Neuronal stem cell (in vitro differentiated cells): ENCODE data around the gene RNASEL.

ENCODE experiments used
- DNase-seq: peaks from one replicate; pipeline ENCODE4 v3.0.0-alpha.2; 2013; ENCODE audit warnings: low spot score
- H2AFZ ChIP-seq: one replicate; pipeline ENCODE4 v1.6.1; 2013; ENCODE audit warnings: mild to moderate bottlenecking, low read length, inconsistent platforms
- H2AK5ac ChIP-seq: 2 replicates; pipeline ENCODE4 v1.6.1; 2013; ENCODE audit warnings: low read depth, mild to moderate bottlenecking, inconsistent platforms, low read length, moderate library complexity, mixed read lengths
- H2BK120ac ChIP-seq: 2 replicates; pipeline ENCODE4 v1.6.1; 2013; ENCODE audit warnings: low read depth, mild to moderate bottlenecking, inconsistent platforms, low read length, moderate library complexity, mixed read lengths
- H2BK12ac ChIP-seq: one replicate; pipeline ENCODE4 v1.6.1; 2013; ENCODE audit warnings: low read length, inconsistent platforms
- H2BK15ac ChIP-seq: 2 replicates; pipeline ENCODE4 v1.6.1; 2013; ENCODE audit warnings: mild to moderate bottlenecking, low read length, inconsistent platforms, mixed read lengths
- H2BK5ac ChIP-seq: one replicate; pipeline ENCODE4 v1.6.1; 2013; ENCODE audit warnings: inconsistent platforms, mild to moderate bottlenecking, low read length, moderate library complexity
- H3K14ac ChIP-seq: one replicate; pipeline ENCODE4 v1.6.1; 2013; ENCODE audit warnings: low read length, inconsistent platforms
- H3K18ac ChIP-seq: 2 replicates; pipeline ENCODE4 v1.6.1; 2013; ENCODE audit warnings: low read length, inconsistent platforms
- H3K23ac ChIP-seq: 2 replicates; pipeline ENCODE4 v1.6.1; 2013; ENCODE audit warnings: low read depth, mild to moderate bottlenecking, mixed read lengths, low read length, inconsistent platforms; ENCODE audit not compliant: poor library complexity
- H3K27ac ChIP-seq: replicated peaks from 3 replicates; pipeline ENCODE4 v1.5.1; 2013; ENCODE audit warnings: low read length, inconsistent platforms
- H3K27me3 ChIP-seq, 3 experiments: 2 replicates each; pipeline ENCODE4 v1.6.1; 2013; ENCODE audit warnings: low read length in 3 of 3, mild to moderate bottlenecking in 2 of 3, inconsistent platforms in 1 of 3, low read depth in 1 of 3, mixed read lengths in 1 of 3, moderate library complexity in 1 of 3; ENCODE audit not compliant: control insufficient read depth in 3 of 3, insufficient read depth in 3 of 3
- H3K36me3 ChIP-seq, 2 donors: replicated peaks in 1 of 2; 2 replicates each; pipeline ENCODE4 v1.6.1; 2013; ENCODE audit warnings: low read length in 2 of 2; ENCODE audit not compliant: control insufficient read depth in 2 of 2, insufficient read depth in 2 of 2
- H3K4ac ChIP-seq: 2 replicates; pipeline ENCODE4 v1.6.1; 2013; ENCODE audit warnings: inconsistent platforms, mild to moderate bottlenecking, low read length, moderate library complexity
- H3K4me1 ChIP-seq, 2 donors: 1 replicate in 1 of 2; 2 replicates in 1 of 2; pipeline ENCODE4 v1.6.1; 2013; ENCODE audit warnings: low read length in 2 of 2, low read depth in 1 of 2; ENCODE audit not compliant: control insufficient read depth in 2 of 2, insufficient read depth in 1 of 2
- H3K4me2 ChIP-seq: one replicate; pipeline ENCODE4 v1.6.1; 2013; ENCODE audit warnings: mild to moderate bottlenecking, low read length, inconsistent platforms; ENCODE audit not compliant: insufficient read depth, poor library complexity, severe bottlenecking
- H3K4me3 ChIP-seq, 2 donors: 2 replicates each; pipeline ENCODE4 v1.5.1; 2013; ENCODE audit warnings: low read length in 2 of 2, mild to moderate bottlenecking in 2 of 2, inconsistent platforms in 1 of 2, moderate library complexity in 1 of 2
- H3K79me1 ChIP-seq: one replicate; pipeline ENCODE4 v1.6.1; 2013; ENCODE audit warnings: low read depth, mild to moderate bottlenecking, inconsistent platforms, low read length, moderate library complexity
- H3K9ac ChIP-seq: one replicate; pipeline ENCODE4 v1.6.1; 2013; ENCODE audit warnings: mild to moderate bottlenecking, low read depth, low read length, inconsistent platforms; ENCODE audit not compliant: poor library complexity
- H3K9me3 ChIP-seq, 2 donors: replicated peaks in 1 of 2; 2 replicates each; pipeline versions ENCODE3 to v1.6.1; 2013; ENCODE audit warnings: low read length in 2 of 2, mild to moderate bottlenecking in 2 of 2, inconsistent platforms in 1 of 2, low read depth in 1 of 2, mixed read lengths in 1 of 2, moderate library complexity in 1 of 2; ENCODE audit not compliant: control insufficient read depth in 2 of 2, insufficient read depth in 1 of 2
- H4K8ac ChIP-seq: one replicate; pipeline ENCODE4 v1.6.1; 2013; ENCODE audit warnings: low read depth, mild to moderate bottlenecking, inconsistent platforms, low read length, moderate library complexity
- H4K91ac ChIP-seq: one replicate; pipeline ENCODE4 v1.6.1; 2013; ENCODE audit warnings: low read length, low read depth, mild to moderate bottlenecking, inconsistent platforms; ENCODE audit not compliant: poor library complexity
- WGBS, 2 donors: extraction: QIAGEN DNeasy Blood & Tissue Kit; methylation state at CpG; one replicate each; pipeline ENCODE4 v1.1.7; 2013; ENCODE audit warnings: missing lambda C conversion rate in 2 of 2, mixed read lengths in 1 of 2; ENCODE audit not compliant: insufficient read length in 2 of 2, insufficient replicate concordance in 1 of 2; ENCODE audit errors: extremely low coverage in 2 of 2; 5-methylcytosine and 5-hydroxymethylcytosine counted together

The RNASEL gene

DNA sequence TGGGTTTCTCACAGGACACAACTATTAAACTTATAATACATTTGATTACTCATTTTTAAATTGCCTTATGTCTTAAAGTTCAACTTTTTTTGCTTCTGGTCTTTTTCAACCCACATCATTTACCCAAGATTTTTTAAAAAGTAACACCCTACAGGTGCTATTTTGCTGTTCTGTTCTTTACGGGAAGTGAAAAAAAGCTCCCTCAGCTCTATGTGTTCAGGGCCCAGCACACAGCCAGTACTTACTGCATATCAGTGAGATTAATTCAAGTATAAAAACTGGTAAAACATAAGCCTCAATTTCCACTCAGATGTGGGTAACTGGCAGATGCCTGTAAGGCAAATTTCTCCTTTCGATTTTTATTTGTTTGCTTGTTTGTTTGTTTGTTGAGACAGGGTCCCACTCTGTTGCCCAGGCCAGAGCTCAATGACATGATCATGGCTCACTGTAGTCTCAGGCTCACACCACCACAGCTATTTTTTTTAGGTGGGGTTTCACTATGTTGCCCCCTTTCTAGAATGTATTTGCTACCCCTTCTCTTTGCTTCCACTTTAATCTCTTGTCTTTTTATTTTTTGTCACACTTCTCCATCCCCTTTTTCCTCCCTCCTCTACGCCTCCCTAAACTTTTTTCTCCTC lies 20.3 kb downstream of the RNASEL start:
- Histone ChIP-seq H2AK5ac (no peak overlapping the region), H3K14ac (no peak overlapping the region), H2BK120ac (no peak overlapping the region), H3K36me3 (no peaks in the 10 kb centered on the region), H3K4me3 (no peak overlapping the region), H3K18ac (no peak overlapping the region), H3K9me3 (no peaks in the 10 kb centered on the region), H3K27me3 (peaks cover 0 to 6% (median 0%) of the 10 kb centered on the region in 3 experiments), H3K9ac (no peak overlapping the region), H4K91ac (no peak overlapping the region), H3K4me2 (no peak overlapping the region), H4K8ac (no peak overlapping the region), H3K23ac (no peak overlapping the region), H2AFZ (no peak overlapping the region), H3K27ac (no peak overlapping the region), H2BK15ac (no peak overlapping the region), H3K4me1 (no peaks in the 10 kb centered on the region), H2BK5ac (no peak overlapping the region), H3K4ac (no peak overlapping the region), H3K79me1 (no peaks in the 10 kb centered on the region), H2BK12ac (no peak overlapping the region)
- no peak for DNase-seq
- 0% methylated on average over 1 of the region's 3 CpGs; no CpG with 5 or more reads in 1 of the 2 donors for WGBS, 2 donors

DNA sequence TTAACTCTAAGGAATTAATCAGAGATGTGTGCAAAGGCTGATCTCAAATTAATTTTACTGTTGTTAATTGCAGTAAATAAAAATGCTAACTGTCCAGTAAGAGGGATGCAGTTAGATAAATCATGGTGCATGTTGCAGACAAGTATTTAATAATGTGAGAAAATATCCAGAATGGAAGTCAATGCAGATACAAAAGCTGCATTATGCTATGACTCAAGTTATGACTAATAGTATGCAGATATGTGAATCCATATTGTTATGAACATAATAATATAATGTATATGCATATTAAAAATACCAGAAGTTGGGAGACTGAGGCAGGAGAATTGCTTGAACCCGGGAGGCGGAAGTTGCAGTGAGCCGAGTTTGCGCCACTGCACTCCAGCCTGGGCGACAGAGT lies 21.4 kb downstream of the RNASEL start:
- Histone ChIP-seq H3K4me2 (no peak overlapping the region), H3K27me3 (peaks cover 0 to 6% (median 0%) of the 10 kb centered on the region in 3 experiments), H3K4me3 (no peak overlapping the region), H2BK12ac (no peak overlapping the region), H2AFZ (no peak overlapping the region), H2BK15ac (no peak overlapping the region), H2BK120ac (no peak overlapping the region), H3K79me1 (no peaks in the 10 kb centered on the region), H4K91ac (no peak overlapping the region), H3K4ac (no peak overlapping the region), H3K9me3 (no peaks in the 10 kb centered on the region), H3K27ac (no peak overlapping the region), H3K18ac (no peak overlapping the region), H2BK5ac (no peak overlapping the region), H3K9ac (no peak overlapping the region), H3K14ac (no peak overlapping the region), H3K23ac (no peak overlapping the region), H3K4me1 (no peaks in the 10 kb centered on the region), H4K8ac (no peak overlapping the region), H3K36me3 (no peaks in the 10 kb centered on the region), H2AK5ac (no peak overlapping the region)
- no CpG with 5 or more reads among the region's 5 CpGs for WGBS, 2 donors
- DNase-seq, result no peak

DNA sequence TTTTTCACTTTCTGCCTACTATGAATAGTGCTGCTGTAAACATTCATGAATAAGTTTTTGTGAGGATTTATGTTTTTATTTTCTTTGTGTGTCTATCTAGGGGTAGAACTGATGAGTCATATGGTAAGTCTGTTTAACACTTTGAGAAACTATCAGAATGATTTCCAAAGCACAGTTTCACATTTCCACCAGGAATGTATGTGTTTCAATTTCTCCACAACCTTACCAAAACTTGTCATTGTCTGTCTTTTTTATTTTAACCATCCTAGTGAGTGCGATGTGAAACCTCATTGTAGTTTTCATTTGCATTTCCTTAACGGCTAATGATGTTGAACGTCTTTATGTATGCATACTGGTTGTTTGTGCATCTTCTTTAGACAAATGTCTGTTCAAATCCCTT lies 23.5 kb downstream of the RNASEL start:
- Histone ChIP-seq H2AFZ (no peak overlapping the region), H4K8ac (no peak overlapping the region), H2BK15ac (no peak overlapping the region), H3K4me2 (no peak overlapping the region), H3K14ac (no peak overlapping the region), H3K9ac (no peak overlapping the region), H3K36me3 (no peaks in the 10 kb centered on the region), H3K4me3 (no peak overlapping the region), H2BK12ac (no peak overlapping the region), H3K4me1 (peaks cover 0 to 4% of the 10 kb centered on the region in 2 donors), H3K27me3 (peaks cover 0 to 17% (median 0%) of the 10 kb centered on the region in 3 experiments), H3K27ac (no peak overlapping the region), H3K23ac (no peak overlapping the region), H3K18ac (no peak overlapping the region), H2BK5ac (no peak overlapping the region), H3K9me3 (no peaks in the 10 kb centered on the region), H2BK120ac (no peak overlapping the region), H4K91ac (no peak overlapping the region), H3K4ac (no peak overlapping the region), H3K79me1 (no peaks in the 10 kb centered on the region), H2AK5ac (no peak overlapping the region)
- WGBS, 2 donors, result no CpG with 5 or more reads among the region's 3 CpGs
- no peak for DNase-seq

DNA sequence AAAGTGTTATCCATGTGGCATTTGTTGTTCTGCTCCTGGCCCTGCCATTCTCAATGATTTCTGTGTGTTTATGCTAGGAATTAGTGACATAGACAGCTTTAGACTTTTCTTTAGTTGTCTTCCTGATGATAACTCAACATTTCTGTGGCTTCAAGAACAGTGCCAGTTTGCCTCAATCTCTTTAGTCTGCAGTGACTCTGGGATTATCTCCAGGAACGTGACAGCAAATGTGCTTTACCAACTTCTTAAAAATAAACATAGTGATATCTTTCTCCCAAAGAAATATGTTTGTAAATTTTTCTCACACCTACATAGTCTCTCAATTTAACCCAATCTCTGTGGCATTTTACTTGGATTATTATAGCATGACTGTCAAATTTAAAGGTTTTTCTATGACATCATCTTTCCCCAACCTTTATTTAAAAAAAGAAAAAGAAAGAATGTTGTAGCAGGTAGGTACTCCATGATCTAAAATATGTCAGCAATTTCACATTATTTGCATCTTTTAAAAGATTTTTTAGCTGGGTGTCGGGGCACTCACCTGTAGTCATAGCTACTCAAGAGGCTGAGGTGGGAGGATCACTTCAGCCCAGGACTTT lies 24.6 kb downstream of the RNASEL start:
- H3K4ac ChIP-seq, result no peak overlapping the region
- H3K27me3 ChIP-seq, result peaks cover 0 to 17% (median 0%) of the 10 kb centered on the region in 3 experiments
- WGBS, 2 donors, result no CpG with 5 or more reads among the region's 2 CpGs
- H3K36me3 ChIP-seq, result no peaks in the 10 kb centered on the region
- no peak overlapping the region for H2AK5ac ChIP-seq
- no peak overlapping the region for H3K18ac ChIP-seq
- H2BK12ac ChIP-seq, result no peak overlapping the region
- no peaks in the 10 kb centered on the region for H3K9me3 ChIP-seq
- H3K4me1 ChIP-seq, result peaks cover 0 to 4% of the 10 kb centered on the region in 2 donors
- no peak overlapping the region for H3K9ac ChIP-seq
- H2AFZ ChIP-seq, result no peak overlapping the region
- no peaks in the 10 kb centered on the region for H3K79me1 ChIP-seq
- H4K8ac ChIP-seq, result no peak overlapping the region
- H3K14ac ChIP-seq, result no peak overlapping the region
- H3K4me2 ChIP-seq, result no peak overlapping the region
- no peak overlapping the region for H2BK120ac ChIP-seq
- no peak overlapping the region for H2BK15ac ChIP-seq
- H3K23ac ChIP-seq, result no peak overlapping the region
- no peak overlapping the region for H2BK5ac ChIP-seq
- H3K27ac ChIP-seq, result no peak overlapping the region
- DNase-seq, result no peak
- no peak overlapping the region for H3K4me3 ChIP-seq
- no peak overlapping the region for H4K91ac ChIP-seq
